NCI-H345 treated with DMSO at 0.1 percent for 48 hours (cell line): Measurements from ENCODE around the gene MSX1.
"Not testable (repeated sequence)": the region's sequence is repeated elsewhere in the genome, so short reads cannot be mapped to it uniquely, and the experiment has no call there.

Experiments used
- DNase-seq: peaks from one replicate; lab custom pipeline; 2025; ENCODE audit not compliant: unreplicated experiment; lab: John Stamatoyannopoulos, UW

Gene MSX1

GRCh38 chr4:4859325-4859798 lies at the start of gene MSX1:
TSS of gene MSX1 (plus strand) at chr4:4859665. CDS start at chr4:4859900, 235 bp downstream.
- peak; percentile 35 for DNase-seq

- no peak for DNase-seq
Observed at GRCh38 chr4:4810092-4810774, 49.2 kb upstream of the MSX1 start.

GRCh38 chr4:4810778-4811177 lies 48.7 kb upstream of the MSX1 start:
- DNase-seq = no peak

DNA sequence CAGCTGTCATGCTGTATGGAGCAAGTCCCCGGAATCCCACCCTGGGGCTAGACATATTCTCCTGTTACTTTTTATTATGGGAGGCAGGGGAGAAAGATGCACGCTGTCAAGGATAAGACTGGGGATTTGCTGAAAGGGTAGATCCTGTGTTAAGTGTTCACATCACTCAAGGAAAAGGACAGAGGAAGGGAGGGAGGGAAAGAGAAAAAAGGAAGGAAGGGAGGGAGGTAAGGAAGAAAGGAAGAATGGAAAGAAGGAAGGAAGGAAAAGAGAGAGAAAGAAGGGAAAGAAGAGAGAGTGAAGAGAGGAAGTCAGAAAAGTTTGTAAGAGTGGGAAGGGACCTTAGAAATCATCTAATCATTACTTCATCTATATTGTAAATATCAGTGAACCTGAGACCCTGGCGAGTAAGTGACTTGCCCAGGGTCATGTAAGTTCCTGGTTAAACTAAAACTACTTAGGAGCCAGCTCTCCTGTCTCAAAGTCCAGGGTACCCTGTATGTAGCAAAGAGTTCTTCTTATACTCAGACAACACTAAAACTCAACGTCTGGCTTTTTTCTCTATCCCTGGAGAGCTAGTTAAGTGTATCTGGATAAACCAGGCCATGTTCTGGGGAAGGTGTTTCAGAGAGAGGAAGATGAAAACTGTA lies 47.2 kb upstream of the MSX1 start:
- no peak for DNase-seq

DNA sequence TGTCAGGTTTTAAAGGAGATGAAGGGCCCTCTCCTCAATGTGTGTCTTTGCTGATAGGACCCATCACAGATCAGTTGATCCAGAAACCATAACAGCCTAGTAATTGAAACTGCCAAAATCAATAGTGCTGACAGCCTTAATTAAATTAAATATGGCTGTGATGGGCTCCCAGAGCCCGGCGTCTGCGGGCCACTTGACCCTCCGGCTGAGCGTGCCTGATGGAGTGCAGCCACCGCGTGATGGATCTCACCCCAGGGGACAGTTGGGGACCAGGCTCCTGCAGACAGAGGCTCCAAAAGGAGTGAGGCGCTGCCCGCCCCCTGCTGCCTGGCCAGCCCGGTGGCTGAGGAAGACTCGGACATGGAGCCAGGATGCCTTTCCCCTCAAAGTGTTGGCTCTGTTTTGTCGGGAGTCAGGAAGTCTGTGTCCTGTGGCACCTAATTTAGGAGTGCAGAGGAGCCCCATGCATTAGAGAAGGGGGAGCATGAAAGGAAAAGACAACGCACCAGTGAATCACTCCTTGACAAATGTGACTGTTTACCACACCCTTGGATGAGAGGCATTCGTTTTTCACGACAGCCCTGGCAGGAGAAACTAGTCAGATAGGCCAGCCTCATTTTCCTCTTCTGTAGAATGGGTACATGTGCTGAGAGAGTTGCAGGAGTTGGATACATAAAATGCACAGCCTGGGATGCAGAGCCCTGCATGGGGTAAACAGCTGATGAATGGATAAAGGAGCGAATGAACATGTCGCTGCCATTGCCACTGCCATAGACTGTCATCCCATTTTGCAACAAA lies 40.9 kb upstream of the MSX1 start:
- no peak for DNase-seq

- DNase-seq = no peak
Observed at GRCh38 chr4:4819213-4819606, 40.3 kb upstream of the MSX1 start.

- no peak for DNase-seq
Observed at GRCh38 chr4:4820261-4820660, 39.2 kb upstream of the MSX1 start.

GRCh38 chr4:4820739-4821138 lies 38.7 kb upstream of the MSX1 start:
- DNase-seq = no peak

DNA sequence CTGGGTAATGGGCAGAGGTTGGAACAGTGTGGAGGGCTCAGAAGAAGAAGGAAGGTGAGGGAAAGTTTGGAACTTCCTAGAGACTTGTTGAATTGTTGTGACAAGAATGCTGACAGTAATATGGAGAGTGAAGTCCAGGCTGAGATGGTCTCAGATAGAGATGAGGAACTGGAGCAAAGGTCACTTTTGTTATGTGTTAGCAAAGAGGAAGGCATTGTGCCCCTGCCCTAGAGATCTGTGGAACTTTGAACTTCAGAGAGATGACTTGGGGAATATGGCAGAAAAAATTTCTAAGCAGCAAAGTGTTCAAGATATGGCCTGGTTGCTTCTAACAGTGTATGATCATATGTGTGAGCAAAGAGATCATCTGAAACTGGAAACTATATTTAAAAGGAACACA lies 37.9 kb upstream of the MSX1 start:
- DNase-seq = no peak

- not testable (repeated sequence) for DNase-seq
Observed at GRCh38 chr4:4822286-4822685, 37.2 kb upstream of the MSX1 start.

DNA sequence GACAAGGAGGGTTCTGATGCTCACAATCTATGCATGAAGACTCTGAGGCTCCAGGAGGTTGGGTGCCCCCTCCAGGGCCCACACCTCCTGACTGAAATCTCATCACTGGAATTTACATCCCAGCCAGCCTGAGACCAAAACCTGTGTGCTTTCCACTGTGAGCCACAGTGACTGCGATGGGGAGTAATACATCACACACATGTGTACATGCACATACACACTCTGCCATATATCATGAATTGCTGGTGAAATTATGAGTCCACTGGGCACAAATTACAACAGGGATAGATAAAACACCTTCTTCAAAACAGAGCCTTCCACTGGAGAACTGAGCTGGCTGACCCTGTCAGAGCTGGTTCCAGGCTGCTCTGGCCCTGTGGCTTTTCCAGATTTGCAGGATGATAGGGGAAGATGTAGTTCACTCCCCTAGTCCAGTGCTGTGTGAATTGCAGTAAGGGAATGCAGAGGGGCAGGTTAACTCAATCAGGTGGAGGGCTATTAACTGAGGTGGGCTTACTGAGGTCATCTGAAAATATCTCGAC lies 35.8 kb upstream of the MSX1 start:
- DNase-seq = no peak

DNA sequence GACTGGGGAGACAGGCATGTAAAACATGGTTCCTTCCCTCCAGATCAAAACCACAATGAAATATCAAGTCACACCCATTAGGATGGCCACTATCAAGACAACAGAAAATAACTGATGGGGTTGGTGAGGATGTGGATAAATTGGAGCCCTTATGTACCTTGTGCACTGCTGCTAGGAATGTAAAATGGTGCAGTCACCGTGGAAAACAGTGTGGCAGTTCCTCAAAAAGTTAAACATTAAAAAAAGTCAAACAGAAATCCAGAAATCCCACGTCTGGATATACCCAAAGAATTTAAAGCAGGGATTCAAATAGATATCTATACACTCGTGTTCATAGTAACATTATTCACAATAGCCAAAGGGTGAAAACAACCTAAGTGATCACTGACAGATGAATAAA lies 35.2 kb upstream of the MSX1 start:
- no peak for DNase-seq

- no peak for DNase-seq
Observed at GRCh38 chr4:4825431-4825830, 34.0 kb upstream of the MSX1 start.

DNA sequence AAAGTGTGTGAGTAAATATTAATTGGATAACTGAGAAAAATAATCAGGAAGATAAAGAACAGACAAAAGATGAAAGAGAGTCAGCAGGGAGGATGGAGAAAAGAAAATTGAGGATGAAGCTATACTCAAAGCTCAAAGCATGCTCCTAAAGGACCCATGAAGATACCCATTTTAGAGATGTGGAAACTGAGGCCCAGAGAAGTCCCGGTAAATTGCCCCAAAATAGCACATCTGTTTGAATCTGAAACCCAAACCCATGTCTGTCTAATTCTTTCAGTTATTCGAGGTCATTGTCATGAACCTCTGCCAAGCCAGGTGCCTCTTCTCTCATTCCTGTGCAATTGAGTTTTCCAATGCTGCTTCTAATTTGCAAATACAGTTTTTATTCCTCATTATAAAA lies 29.6 kb upstream of the MSX1 start:
- no peak for DNase-seq

DNA sequence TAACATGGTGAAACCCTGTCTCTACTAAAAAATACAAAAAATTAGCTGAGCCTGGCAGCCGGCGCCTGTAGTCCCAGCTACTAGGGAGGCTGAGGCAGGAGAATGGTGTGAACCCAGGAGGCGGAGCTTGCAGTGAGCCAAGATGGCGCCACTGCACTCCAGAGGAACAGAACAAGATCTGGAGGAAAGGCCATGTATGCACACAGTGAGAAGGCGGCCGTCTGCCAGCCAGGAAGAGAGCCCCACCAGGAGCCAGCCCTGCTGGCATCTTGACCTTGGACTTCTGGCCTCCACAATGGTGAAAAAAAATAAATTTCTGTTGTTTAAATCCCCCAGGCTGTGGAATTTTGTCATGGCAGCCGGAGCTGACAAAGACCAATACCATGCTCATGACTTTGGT lies 28.2 kb upstream of the MSX1 start:
- no peak for DNase-seq

GRCh38 chr4:4831825-4832224 lies 27.6 kb upstream of the MSX1 start:
- DNase-seq = no peak

DNA sequence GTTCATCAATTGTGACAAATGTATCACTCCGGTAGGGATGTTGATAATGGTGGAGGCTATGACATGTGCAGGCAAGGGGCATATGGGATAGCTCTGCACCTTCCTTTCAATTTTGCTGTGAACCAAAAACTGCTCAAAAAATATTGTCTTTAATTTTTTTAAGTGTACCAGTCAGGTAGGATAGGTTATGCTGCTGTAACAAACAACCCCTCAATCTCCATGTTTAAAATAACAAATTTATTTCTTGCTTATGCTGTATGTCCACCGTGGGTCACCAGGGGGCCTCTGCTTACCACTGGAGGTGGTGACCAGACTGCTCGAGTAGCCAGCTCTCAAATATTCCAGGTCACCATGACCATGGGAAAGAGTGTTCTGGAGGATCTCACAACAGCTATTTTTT lies 23.4 kb upstream of the MSX1 start:
- no peak for DNase-seq

- no peak for DNase-seq
Observed at GRCh38 chr4:4837316-4837715, 22.1 kb upstream of the MSX1 start.

DNA sequence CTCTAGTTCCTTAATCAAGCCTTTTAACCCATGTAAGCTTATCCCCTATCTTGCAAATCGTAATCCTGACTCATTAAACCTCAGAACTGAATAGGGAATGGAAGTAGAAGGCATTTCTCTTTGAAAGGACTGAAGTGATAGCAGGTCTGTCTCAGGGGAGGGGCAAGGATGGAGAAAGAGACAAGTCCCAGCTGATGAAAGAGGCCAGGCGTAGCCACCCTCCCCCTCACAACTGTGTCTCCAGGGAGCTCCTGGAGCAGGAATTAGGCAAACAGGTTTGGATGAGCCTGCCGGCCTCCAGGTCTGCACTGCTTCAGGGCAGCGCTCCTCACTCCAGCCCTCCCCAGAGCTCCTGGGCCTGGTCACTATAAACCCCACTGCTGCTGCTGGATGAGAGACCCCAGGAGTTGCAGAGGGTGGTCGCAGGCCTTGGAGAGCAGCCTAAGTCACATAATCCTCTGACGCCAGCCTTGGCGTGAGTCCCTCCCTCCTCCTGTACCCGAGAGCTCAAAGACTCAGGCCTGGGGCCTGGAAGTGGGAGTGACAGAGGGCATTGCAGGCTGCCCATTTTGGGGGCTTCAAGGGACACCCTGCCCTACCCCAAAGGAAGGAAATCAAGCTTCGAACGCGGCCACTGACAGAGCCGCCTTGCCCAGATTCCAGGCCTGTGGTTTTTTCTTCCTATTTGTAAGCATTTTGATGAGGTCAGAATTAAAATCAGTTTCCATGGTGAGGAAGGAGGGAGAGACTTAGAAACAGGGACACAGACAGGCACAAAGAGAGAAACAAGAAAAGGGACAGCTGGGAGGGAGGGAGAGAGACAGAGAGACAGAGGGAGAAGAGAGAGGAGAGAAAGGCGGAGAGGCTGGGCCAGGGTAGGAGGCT lies 21.2 kb upstream of the MSX1 start:
- DNase-seq = no peak

- no peak for DNase-seq
Observed at GRCh38 chr4:4838936-4839810, 20.3 kb upstream of the MSX1 start.
